GM23338 (cell line): ENCODE measurements around the gene GPR18. TPM values are rescaled to one million over a fixed set of nuclear protein-coding genes. Genes with fewer than 3 reads are reported as not detected.
"Not testable (repeated sequence)": the region's sequence is repeated elsewhere in the genome, so short reads cannot be mapped to it uniquely, and the experiment has no call there.

Experiments used
- ATAC-seq: fragments of 200-7000 bp; cut with Tn5 transposase; 3 replicates; pipeline ENCODE4 v1.9.1; 2020
- DNase-seq: peaks from one replicate; pipeline ENCODE4 v3.0.0-alpha.2; 2015; ENCODE audit warnings: low spot score
- H2AFZ ChIP-seq: fragments of 200-600 bp; sonication (generic); 2 replicates; pipeline ENCODE4 v1.8.0; 2016; ENCODE audit warnings: antibody characterized with exemption, mild to moderate bottlenecking, moderate library complexity
- H3F3A ChIP-seq: fragments of 200-600 bp; sonication (generic); replicated peaks from 2 replicates; pipeline ENCODE4 v1.8.0; 2017; ENCODE audit warnings: antibody characterized with exemption, mixed run types, low read depth
- H3K27ac ChIP-seq: fragments of 200-600 bp; sonication (generic); 2 replicates; pipeline ENCODE4 v1.6.1; 2016; ENCODE audit warnings: low read depth
- H3K27me3 ChIP-seq: fragments of 200-600 bp; sonication (generic); 2 replicates; pipeline ENCODE4 v1.8.0; 2016; ENCODE audit warnings: mild to moderate bottlenecking, mixed run types, moderate library complexity; ENCODE audit not compliant: insufficient read depth
- H3K36me3 ChIP-seq: fragments of 200-600 bp; sonication (generic); 2 replicates; pipeline ENCODE4 v1.8.0; 2016; ENCODE audit warnings: mild to moderate bottlenecking; ENCODE audit not compliant: insufficient read depth
- H3K4me1 ChIP-seq: fragments of 200-600 bp; sonication (generic); 2 replicates; pipeline ENCODE4 v1.8.0; 2016; ENCODE audit warnings: mild to moderate bottlenecking, moderate library complexity; ENCODE audit not compliant: insufficient read depth
- H3K4me2 ChIP-seq: fragments of 200-600 bp; sonication (generic); 2 replicates; pipeline ENCODE4 v1.7.1; 2017; ENCODE audit warnings: mixed run types
- H3K4me3 ChIP-seq: fragments of 200-600 bp; sonication (generic); 2 replicates; pipeline ENCODE4 v1.6.1; 2016; ENCODE audit warnings: mixed run types
- H3K79me2 ChIP-seq: fragments of 200-600 bp; sonication (generic); replicated peaks from 2 replicates; pipeline ENCODE4 v1.8.0; 2017; ENCODE audit warnings: mild to moderate bottlenecking; ENCODE audit not compliant: insufficient read depth
- H3K9me2 ChIP-seq: fragments of 200-600 bp; sonication (generic); 2 replicates; pipeline ENCODE4 v1.8.0; 2017; ENCODE audit not compliant: insufficient read depth
- H4K20me1 ChIP-seq: fragments of 200-600 bp; sonication (generic); replicated peaks from 2 replicates; pipeline ENCODE4 v1.8.0; 2017; ENCODE audit warnings: mild to moderate bottlenecking; ENCODE audit not compliant: insufficient read depth
- H3K27ac Mint-ChIP-seq: 2 replicates; pipeline ENCODE4 v1.8.0; 2020; ENCODE audit warnings: inconsistent platforms, mild to moderate bottlenecking, moderate library complexity, mixed read lengths
- H3K27me3 Mint-ChIP-seq: 3 replicates; pipeline ENCODE4 v1.8.0; 2022; ENCODE audit warnings: low read depth, mild to moderate bottlenecking, moderate library complexity, mixed read lengths, inconsistent platforms; ENCODE audit not compliant: insufficient read depth, poor library complexity
- H3K36me3 Mint-ChIP-seq: 3 replicates; pipeline ENCODE4 v1.8.0; 2021; ENCODE audit warnings: low read depth, mild to moderate bottlenecking, inconsistent platforms, moderate library complexity, mixed read lengths
- H3K4me1 Mint-ChIP-seq: 3 replicates; pipeline ENCODE4 v1.8.0; 2020; ENCODE audit warnings: mild to moderate bottlenecking, inconsistent platforms, mixed read lengths
- H3K4me3 Mint-ChIP-seq: 3 replicates; pipeline ENCODE4 v1.8.0; 2021; ENCODE audit warnings: moderate library complexity, mild to moderate bottlenecking, inconsistent platforms, mixed read lengths
- H3K9me3 Mint-ChIP-seq: 3 replicates; pipeline ENCODE4 v1.8.0; 2020; ENCODE audit warnings: moderate library complexity, mild to moderate bottlenecking, inconsistent platforms, mixed read lengths
- CREB1 ChIP-seq: fragments of 250-450 bp; sonication (Bioruptor Pico); IDR thresholded peaks from 2 replicates; pipeline ENCODE4 v1.5.0; 2020; ENCODE audit warnings: low read depth, mild to moderate bottlenecking, moderate library complexity
- CTCF ChIP-seq, 2 experiments: fragments of 200-600 bp in 1 of 2; sonication (generic) in 1 of 2; conservative IDR thresholded peaks; 2 replicates each; pipeline versions ENCODE4 v1.5.1 to v1.6.1; 2016 to 2017; ENCODE audit warnings: antibody characterized with exemption in 2 of 2, low read depth in 2 of 2, mild to moderate bottlenecking in 2 of 2, moderate library complexity in 1 of 2
- ETS1 ChIP-seq: IDR thresholded peaks from 2 replicates; pipeline ENCODE4 v1.6.1; 2016; ENCODE audit warnings: antibody characterized with exemption
- EZH2 ChIP-seq: fragments of 200-600 bp; sonication (generic); IDR thresholded peaks from one replicate; pipeline ENCODE4 v1.8.0; 2017; ENCODE audit warnings: antibody characterized with exemption, mild to moderate bottlenecking, low read depth; ENCODE audit not compliant: unreplicated experiment
- EZH2phosphoT487 ChIP-seq: fragments of 200-600 bp; sonication (generic); IDR thresholded peaks from one replicate; pipeline ENCODE4 v1.8.1; 2018; ENCODE audit warnings: antibody characterized with exemption; ENCODE audit not compliant: unreplicated experiment
- JUNB ChIP-seq: IDR thresholded peaks from one replicate; pipeline ENCODE4 v1.6.1; 2016; ENCODE audit warnings: antibody characterized with exemption; ENCODE audit not compliant: unreplicated experiment
- NANOG ChIP-seq: IDR thresholded peaks from 2 replicates; pipeline ENCODE4 v1.6.1; 2016; ENCODE audit warnings: antibody characterized with exemption, borderline replicate concordance
- REST ChIP-seq: IDR thresholded peaks from one replicate; pipeline ENCODE4 v1.6.1; 2018; ENCODE audit warnings: antibody characterized with exemption; ENCODE audit not compliant: unreplicated experiment
- STAT1 ChIP-seq: IDR thresholded peaks from one replicate; pipeline ENCODE4 v1.6.1; 2016; ENCODE audit warnings: antibody characterized with exemption; ENCODE audit not compliant: unreplicated experiment
- ZNF114 ChIP-seq: fragments of 250-450 bp; sonication (Bioruptor Pico); IDR thresholded peaks from 2 replicates; pipeline ENCODE4 v1.5.0; 2020; ENCODE audit warnings: mild to moderate bottlenecking, moderate library complexity
- ZNF331 ChIP-seq: fragments of 250-450 bp; sonication (Bioruptor Pico); IDR thresholded peaks from 2 replicates; pipeline ENCODE4 v1.5.0; 2020; ENCODE audit warnings: low read depth, mild to moderate bottlenecking, moderate library complexity
- polyA plus RNA-seq: library from polyadenylated mRNA; unstranded; fragments of >200 nt; fragmentation: Nextera tagmentation; extraction: Ambion mirVana; gene quantifications from 2 replicates; pipeline ENCODE4 v1.2.1, GENCODE V29; 2016
- total RNA-seq: library from RNA; depleted of rRNA; stranded (reverse); fragments of >200 nt; shearing (Covaris generic); gene quantifications from 2 replicates; pipeline ENCODE4 v1.2.3, GENCODE V29; 2014

The GPR18 gene
- total and polyA plus RNA-seq, 2 experiments from 2014 or later: 2.6 TPM; not detected in 1

DNA sequence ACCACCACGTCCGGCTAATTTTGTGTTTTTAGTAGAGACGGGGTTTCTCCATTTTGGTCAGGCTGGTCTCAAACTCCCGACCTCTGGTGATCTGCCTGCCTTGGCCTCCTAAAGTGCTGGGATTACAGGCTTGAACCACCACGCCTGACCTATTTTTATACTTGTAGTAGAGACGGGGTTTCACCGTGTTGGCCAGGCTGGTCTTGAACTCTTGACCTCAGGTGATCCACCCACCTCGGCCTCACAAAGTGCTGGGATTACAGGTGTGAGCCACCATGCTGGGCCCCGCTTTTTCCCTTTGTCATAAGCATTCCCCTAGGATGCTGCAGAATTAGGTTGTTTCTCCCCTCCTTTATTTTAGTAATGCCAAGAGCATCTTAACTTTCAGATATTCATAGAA lies 47.6 kb downstream of the GPR18 start:
- Histone ChIP-seq H4K20me1 (peaks cover 48% of the 10 kb centered on the region), H3K79me2 (peaks cover 100% of the 10 kb centered on the region), H3K4me1 (peaks cover 27% of the 10 kb centered on the region)
- H3K27ac ChIP-seq, H3K27me3 Mint-ChIP-seq, ATAC-seq, H3K27me3 ChIP-seq, DNase-seq, H3K4me2 ChIP-seq, H3K36me3 ChIP-seq, H3F3A ChIP-seq, H3K4me3 Mint-ChIP-seq, H3K9me2 ChIP-seq, H3K9me3 Mint-ChIP-seq, H3K4me3 ChIP-seq, H2AFZ ChIP-seq, H3K27ac Mint-ChIP-seq: not testable (repeated sequence)
- peak; percentile 6; the same call in 1 of the 2 replicates for TF ChIP-seq ZNF331 (CRISPR knock-in tag)
- Mint-ChIP-seq H3K4me1 (peaks cover 38% of the 10 kb centered on the region), H3K36me3 (peaks cover 19% of the 10 kb centered on the region)

- H3K27ac Mint-ChIP-seq: peak overlapping the region; percentile 69
- H3K9me3 Mint-ChIP-seq: no peaks in the 10 kb centered on the region
- TF ChIP-seq CTCF (conservative IDR thresholded peaks at IDR 0.05; ENCODE audit: low read depth in 2 of 2) (no peak), EZH2 (no peak), ETS1 (no peak), REST (no peak), ZNF114 (CRISPR knock-in tag) (no peak), NANOG (no peak), ZNF331 (CRISPR knock-in tag) (no peak), STAT1 (no peak), CREB1 (CRISPR knock-in tag) (no peak), JUNB (no peak), EZH2phosphoT487 (no peak)
- H3K27me3 Mint-ChIP-seq: peaks cover 8% of the 10 kb centered on the region
- DNase-seq (no peak), ATAC-seq (peak; percentile 67)
- Histone ChIP-seq H3F3A (no peaks in the 10 kb centered on the region), H3K4me1 (peaks cover 16% of the 10 kb centered on the region), H2AFZ (no peak overlapping the region), H3K27me3 (no peaks in the 10 kb centered on the region), H3K36me3 (peaks cover 3% of the 10 kb centered on the region; the same call in 1 of the 2 replicates), H4K20me1 (peaks cover 53% of the 10 kb centered on the region), H3K9me2 (no peaks in the 10 kb centered on the region), H3K79me2 (peaks cover 100% of the 10 kb centered on the region), H3K27ac (peak overlapping the region; percentile 87), H3K4me3 (no peak overlapping the region), H3K4me2 (no peak overlapping the region)
- peaks cover 24% of the 10 kb centered on the region for H3K36me3 Mint-ChIP-seq
- H3K4me1 Mint-ChIP-seq: peaks cover 35% of the 10 kb centered on the region
- H3K4me3 Mint-ChIP-seq: no peak overlapping the region
Observed at GRCh38 chr13:99208845-99209527, 49.2 kb downstream of the GPR18 start.
